ENCODE data around the gene GFRA4. TPM values are rescaled to one million over a fixed set of nuclear protein-coding genes. Genes with fewer than 3 reads are reported as not detected.
A peak's percentile ranks its signal among the peaks of the same experiment; 100 is the strongest.

GFRA4 gene
- total and polyA plus RNA-seq, 10 donors, result not detected

DNA sequence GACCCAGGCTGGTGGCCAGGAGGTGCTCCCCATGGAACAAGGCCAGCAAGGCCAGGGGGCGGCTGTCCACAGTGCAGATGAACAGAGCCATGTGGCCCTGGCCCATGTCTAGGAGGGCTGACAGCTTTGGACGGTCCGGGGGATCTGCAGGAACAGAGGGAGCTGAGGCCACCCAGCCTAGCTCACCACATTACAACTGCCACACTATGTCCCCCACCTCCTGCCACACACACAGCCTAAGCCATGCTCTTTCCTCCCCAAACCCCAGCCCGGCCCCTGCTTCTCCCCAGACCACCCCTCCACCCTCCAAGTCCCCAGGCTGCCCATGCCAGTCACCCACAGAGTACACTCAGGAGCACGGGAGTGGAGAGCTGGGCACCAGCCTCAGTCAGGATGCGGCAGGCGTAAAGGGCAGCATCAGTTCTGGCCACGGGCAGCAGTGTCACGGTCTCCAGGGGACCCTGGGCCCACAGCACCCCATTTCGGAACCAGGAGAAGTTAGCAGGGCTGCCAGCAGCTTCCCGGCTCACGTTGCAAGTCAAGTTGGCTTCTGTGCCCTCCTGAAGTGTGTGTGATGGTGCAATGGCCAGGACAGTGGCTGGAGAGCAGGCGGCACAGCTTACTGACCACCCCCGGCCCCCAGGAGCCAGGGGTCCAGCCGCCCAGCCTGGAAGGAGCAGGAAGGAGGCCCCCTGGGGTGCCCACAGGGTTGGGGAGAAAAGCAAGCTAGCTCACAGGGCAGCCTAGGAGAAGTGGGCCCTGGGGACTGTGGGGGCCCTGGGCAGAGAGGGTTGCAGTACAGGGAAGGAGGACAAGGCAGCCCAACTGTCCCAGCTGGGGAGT lies 33.8 kb upstream of the GFRA4 start:
- WGBS, 5 donors, result 79 to 92% (median 84%) methylated on average over 11 to 15 of the region's 15 CpGs
- Histone ChIP-seq H3K4me1 (no peaks in the 10 kb centered on the region), H3K27me3 (replicated peaks in 1 of 7) (no peaks in the 10 kb centered on the region), H3K36me3 (peaks cover 0 to 28% (median 0%) of the 10 kb centered on the region in 6 donors), H3K27ac (no peak overlapping the region), H3K4me3 (no peak overlapping the region), H3K9me3 (peaks cover 0 to 9% (median 6%) of the 10 kb centered on the region in 8 donors)
- intact Hi-C loops (cut with DNase I; ENCODE audit: low total_unique reads), result no loop called here
- peak; percentile 60 for DNase-seq
- TF ChIP-seq POLR2AphosphoS5 (IDR thresholded peaks at IDR 0.05) (no peak), CTCF (IDR thresholded peaks at IDR 0.05 in 8 of 11, conservative IDR thresholded peaks at IDR 0.05 in 3 of 11) (no peak), POLR2A (IDR thresholded peaks at IDR 0.05) (no peak)

- no peak for DNase-seq
- Histone ChIP-seq H3K36me3 (peaks cover 0 to 35% (median 0%) of the 10 kb centered on the region in 6 donors), H3K27ac (no peak overlapping the region), H3K27me3 (replicated peaks in 1 of 7) (no peaks in the 10 kb centered on the region), H3K4me1 (no peaks in the 10 kb centered on the region), H3K9me3 (peaks cover 0 to 9% (median 6%) of the 10 kb centered on the region in 8 donors), H3K4me3 (no peak overlapping the region)
- intact Hi-C loops (cut with DNase I; ENCODE audit: low total_unique reads), result no loop called here
- TF ChIP-seq POLR2A (IDR thresholded peaks at IDR 0.05), result no peak
- TF ChIP-seq POLR2AphosphoS5 (IDR thresholded peaks at IDR 0.05), result no peak
- TF ChIP-seq CTCF (IDR thresholded peaks at IDR 0.05 in 8 of 11, conservative IDR thresholded peaks at IDR 0.05 in 3 of 11), result peak in 3 of 11 experiments; percentile 12 to 28 (median 19)
- 78 to 94% (median 88%) methylated on average over 1 of the region's 1 CpG for WGBS, 5 donors
These were observed 33.0 kb upstream of the GFRA4 start for GRCh38 chr20:3696200-3696599.

GRCh38 chr20:3694864-3695263 lies 31.7 kb upstream of the GFRA4 start:
- Histone ChIP-seq H3K9me3 (peaks cover 0 to 9% (median 6%) of the 10 kb centered on the region in 8 donors), H3K36me3 (peaks cover 0 to 39% (median 0%) of the 10 kb centered on the region in 6 donors), H3K27ac (no peak overlapping the region), H3K4me1 (no peaks in the 10 kb centered on the region), H3K27me3 (replicated peaks in 1 of 7) (no peaks in the 10 kb centered on the region), H3K4me3 (no peak overlapping the region)
- TF ChIP-seq POLR2A (IDR thresholded peaks at IDR 0.05), result no peak
- TF ChIP-seq POLR2AphosphoS5 (IDR thresholded peaks at IDR 0.05), result no peak
- no peak for TF ChIP-seq CTCF (IDR thresholded peaks at IDR 0.05 in 8 of 11, conservative IDR thresholded peaks at IDR 0.05 in 3 of 11)
- intact Hi-C loops (cut with DNase I; ENCODE audit: low total_unique reads), result no loop called here
- WGBS, 5 donors, result 93 to 100% (median 97%) methylated on average over 5 of the region's 5 CpGs
- DNase-seq, result no peak

GRCh38 chr20:3693376-3693775 lies 30.2 kb upstream of the GFRA4 start:
- Histone ChIP-seq H3K9me3 (peaks cover 0 to 9% (median 6%) of the 10 kb centered on the region in 8 donors), H3K4me3 (no peak overlapping the region), H3K27me3 (replicated peaks in 1 of 7) (no peaks in the 10 kb centered on the region), H3K36me3 (peaks cover 0 to 39% (median 0%) of the 10 kb centered on the region in 6 donors), H3K4me1 (no peaks in the 10 kb centered on the region), H3K27ac (no peak overlapping the region)
- intact Hi-C loops (cut with DNase I; ENCODE audit: low total_unique reads), result no loop called here
- whole genome bisulfite sequencing, 5 donors, result 81 to 100% (median 91%) methylated on average over 2 to 13 of the region's 13 CpGs
- no peak for DNase-seq
- TF ChIP-seq CTCF (IDR thresholded peaks at IDR 0.05 in 8 of 11, conservative IDR thresholded peaks at IDR 0.05 in 3 of 11), result no peak
- no peak for TF ChIP-seq POLR2A (IDR thresholded peaks at IDR 0.05)
- TF ChIP-seq POLR2AphosphoS5 (IDR thresholded peaks at IDR 0.05), result no peak

All from spleen (tissue), 11 donors.